GM10847 (cell line): ENCODE measurements around the gene GPX5.

Experiments used
- POLR2A ChIP-seq: IDR thresholded peaks from 2 replicates; pipeline ENCODE4 v1.6.1; 2011; ENCODE audit not compliant: insufficient read length; ENCODE audit errors: extremely low read depth

The GPX5 gene

DNA sequence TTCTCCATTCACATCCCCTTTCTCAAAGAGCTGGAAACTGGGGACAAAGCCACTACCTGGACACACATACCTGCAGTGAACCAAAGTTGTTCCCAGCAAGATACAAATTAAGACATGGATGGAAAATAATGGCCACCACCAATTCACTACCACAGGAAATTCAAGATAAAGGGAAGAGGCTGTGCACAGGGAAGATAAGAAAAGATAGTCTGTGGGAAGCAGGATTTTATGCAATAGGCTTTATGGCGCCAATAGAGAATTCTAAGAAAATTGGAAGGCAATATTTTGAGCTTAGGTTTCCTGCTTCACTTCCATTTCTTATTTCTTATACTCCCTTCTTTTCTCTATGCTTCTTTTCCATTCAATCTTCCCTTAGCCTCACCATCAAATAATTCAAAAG is 19.9 kb upstream of the GPX5 start:
- TF ChIP-seq POLR2A: no peak

GRCh38 chr6:28506807-28507475 is 18.7 kb upstream of the GPX5 start:
- no peak for TF ChIP-seq POLR2A

- TF ChIP-seq POLR2A: no peak
These were observed 13.9 kb upstream of the GPX5 start for GRCh38 chr6:28511628-28512300.

- no peak for TF ChIP-seq POLR2A
These were observed 10.0 kb upstream of the GPX5 start, which contains the start of gene GPX6 for GRCh38 chr6:28515676-28516075. GPX6 (minus strand) TSS chr6:28515793; CDS start chr6:28515743, 50 bp downstream.

DNA sequence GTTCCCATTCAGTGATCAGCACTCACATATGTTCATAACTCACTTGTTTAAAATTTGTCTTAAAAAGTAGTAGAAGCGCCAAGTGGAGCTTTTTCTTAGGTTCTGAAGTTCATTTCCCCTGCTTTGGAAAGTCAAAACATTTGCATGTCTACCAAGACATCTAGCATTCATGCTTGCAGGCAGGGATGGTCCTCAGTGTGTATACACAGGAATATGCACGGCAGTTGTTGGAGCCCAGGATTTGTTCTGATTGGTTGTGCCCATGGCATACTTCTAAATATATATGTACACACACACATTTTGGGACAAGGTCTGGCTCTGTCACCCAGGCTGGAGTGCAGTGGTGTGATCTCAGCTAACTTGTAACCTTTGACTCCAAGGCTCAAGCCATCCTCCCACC is 7.7 kb upstream of the GPX5 start:
- no peak for TF ChIP-seq POLR2A

GRCh38 chr6:28522594-28523240 is 3.0 kb upstream of the GPX5 start:
- TF ChIP-seq POLR2A: no peak

DNA sequence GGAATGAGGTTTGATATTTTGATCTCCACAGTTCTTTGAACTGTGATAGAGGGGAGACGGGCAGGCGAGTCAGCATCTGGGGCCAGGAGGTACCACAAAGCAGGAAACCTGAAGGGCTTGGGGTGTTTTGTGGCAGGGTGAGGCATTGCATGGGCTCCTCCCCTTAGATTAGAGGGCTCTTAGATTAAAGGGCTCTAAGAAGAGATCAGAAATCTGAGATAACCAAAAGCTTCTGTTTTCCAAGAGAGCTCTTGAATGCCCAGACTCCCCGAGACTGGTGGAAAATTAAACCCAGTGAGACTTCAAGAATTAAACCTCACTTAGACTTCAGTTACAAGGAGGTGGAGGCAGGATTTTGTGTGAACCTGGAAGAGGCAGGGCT is 2.4 kb upstream of the GPX5 start:
- no peak for TF ChIP-seq POLR2A

DNA sequence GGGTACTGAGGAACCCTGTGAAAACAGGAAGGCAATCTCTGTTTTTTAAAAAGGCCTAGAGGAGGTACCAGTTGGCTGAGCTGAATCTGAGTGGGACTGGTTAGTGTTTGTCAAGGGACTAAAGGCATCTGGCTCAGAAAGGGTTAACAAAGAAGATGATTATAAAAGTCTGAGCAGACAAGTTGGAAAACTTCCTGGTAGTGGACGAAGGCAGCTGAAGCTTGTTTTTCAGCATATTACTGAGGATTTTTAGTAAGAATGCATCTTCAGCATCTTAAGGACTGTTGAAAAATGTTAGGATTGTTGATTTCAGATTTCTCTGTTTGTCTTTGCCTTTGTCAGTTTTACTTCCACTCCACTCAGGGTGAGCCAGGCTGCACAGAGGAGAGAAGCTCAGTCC is 5.1 kb downstream of the GPX5 start:
- no peak for TF ChIP-seq POLR2A

DNA sequence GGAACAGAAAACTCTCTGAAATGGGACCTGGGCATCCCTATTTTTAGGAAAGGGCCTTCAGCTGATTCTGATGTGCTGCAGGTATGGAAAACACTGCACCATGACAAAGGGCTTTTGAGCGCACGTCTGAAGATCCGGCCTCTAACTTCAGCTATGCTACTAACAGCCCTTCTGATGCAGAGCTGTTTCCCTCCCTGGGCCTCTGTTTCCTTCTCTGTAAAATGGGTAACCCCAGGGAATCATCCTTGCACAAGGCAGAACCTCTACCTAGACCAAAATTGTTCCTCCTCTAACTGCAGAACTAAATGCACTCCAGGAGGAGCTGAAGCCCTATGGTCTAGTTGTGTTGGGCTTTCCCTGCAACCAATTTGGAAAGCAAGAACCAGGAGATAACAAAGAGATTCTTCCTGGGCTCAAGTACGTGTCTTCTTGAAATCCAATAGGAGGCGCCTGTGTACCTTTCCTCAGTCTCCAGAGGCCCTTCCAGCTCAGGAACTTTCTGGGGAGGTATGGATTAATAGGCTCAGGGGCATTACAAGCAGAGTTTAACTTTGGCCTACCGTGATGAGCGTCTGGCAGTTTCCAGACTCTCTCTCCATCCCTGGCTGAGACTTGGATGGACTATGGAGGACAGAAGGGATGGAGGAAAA is 5.9 kb downstream of the GPX5 start:
- TF ChIP-seq POLR2A: no peak

DNA sequence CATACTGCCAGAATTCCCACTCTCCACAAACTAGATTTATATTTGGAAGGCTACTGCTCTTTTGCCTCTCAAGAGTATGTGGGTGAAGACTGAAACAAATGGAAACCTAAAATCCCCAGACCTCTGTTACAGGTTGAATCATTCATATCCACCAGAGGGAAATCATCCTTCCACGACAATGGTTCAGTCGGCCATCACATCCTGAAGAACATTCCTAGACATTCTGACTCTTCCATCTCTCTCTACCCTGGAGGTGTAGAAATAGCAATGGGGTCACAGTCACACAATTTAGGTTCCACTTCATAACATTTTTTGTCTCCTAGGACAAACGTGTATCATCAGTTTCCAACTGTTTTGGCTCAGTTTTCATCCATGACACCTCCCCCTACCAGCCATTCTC is 8.6 kb downstream of the GPX5 start:
- TF ChIP-seq POLR2A: no peak

GRCh38 chr6:28534875-28535274 is 9.2 kb downstream of the GPX5 start:
- no peak for TF ChIP-seq POLR2A

DNA sequence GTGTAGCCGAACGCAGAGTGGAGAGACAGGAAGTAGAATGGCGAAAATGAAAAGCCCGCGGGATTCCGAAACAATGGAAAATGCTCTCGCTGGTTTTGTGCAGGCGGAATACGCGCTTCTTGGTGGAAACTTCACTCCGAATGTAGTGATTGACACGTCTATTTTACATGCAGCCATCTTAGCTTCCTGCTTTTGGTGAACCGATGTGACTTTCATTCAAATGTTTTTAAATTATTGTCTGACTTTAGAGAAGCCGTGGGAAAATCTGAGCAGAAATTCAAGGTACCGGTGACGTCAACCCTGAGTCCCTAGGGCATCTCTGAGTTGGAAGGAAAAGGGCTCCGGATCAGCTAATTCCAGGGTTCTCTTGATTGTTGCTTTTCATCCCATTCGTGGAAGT is 11.4 kb downstream of the GPX5 start:
- no peak for TF ChIP-seq POLR2A

DNA sequence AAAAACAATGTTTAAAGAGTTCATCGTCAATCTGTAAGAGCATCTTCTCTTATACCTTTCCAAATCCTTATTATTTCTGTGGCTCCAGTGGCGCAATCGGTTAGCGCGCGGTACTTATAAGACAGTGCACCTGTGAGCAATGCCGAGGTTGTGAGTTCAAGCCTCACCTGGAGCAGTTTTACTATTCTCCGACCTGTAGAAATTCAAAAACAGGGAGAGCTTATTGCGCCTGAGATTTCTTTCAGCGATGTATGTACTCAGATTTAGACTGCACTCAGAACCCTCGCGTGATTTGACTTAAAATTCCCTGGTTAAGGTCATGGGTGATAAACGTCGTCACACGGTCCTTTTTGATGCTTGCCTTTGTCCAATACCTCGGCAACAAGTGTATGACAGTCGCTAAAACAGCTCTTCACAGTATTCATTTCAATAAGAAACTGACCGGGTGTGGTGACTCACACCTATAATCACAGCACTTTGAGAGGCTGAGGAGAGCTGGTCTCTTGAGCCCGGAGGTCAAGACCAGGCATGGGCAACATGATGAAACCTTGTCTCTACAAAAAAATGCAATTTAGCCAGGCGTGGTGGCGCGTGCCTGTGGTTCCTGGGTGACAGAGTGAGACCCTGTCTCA is 11.9 kb downstream of the GPX5 start:
- TF ChIP-seq POLR2A: no peak

DNA sequence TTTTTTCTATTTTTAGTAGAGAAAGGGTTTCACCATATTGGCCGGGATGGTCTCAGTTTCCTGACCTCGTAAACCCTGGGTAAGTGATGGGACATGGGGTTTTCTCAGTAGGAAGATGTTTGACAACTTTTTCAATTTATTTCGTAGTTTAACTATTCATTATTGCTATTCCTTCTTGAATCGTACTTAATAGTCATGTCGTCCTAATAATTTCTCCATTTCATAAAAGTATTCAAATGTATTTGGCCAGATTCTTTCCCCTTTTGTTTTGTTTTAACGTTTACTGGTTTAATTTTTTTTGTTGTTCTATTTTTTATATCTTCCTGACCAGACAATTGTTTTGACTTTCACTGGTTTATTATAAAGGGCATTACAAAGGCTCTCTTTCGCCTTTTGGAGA is 16.3 kb downstream of the GPX5 start:
- no peak for TF ChIP-seq POLR2A

GRCh38 chr6:28542440-28543296 is 17.0 kb downstream of the GPX5 start:
- no peak for TF ChIP-seq POLR2A
